NCI-H1092 (cell line): ENCODE measurements around the gene TTC28.
"Not testable (repeated sequence)": the region's sequence is repeated elsewhere in the genome, so short reads cannot be mapped to it uniquely, and the experiment has no call there.

Experiments used
- DNase-seq: peaks from one replicate; lab custom pipeline; 2025; lab: John Stamatoyannopoulos, UW

TTC28 gene

DNA sequence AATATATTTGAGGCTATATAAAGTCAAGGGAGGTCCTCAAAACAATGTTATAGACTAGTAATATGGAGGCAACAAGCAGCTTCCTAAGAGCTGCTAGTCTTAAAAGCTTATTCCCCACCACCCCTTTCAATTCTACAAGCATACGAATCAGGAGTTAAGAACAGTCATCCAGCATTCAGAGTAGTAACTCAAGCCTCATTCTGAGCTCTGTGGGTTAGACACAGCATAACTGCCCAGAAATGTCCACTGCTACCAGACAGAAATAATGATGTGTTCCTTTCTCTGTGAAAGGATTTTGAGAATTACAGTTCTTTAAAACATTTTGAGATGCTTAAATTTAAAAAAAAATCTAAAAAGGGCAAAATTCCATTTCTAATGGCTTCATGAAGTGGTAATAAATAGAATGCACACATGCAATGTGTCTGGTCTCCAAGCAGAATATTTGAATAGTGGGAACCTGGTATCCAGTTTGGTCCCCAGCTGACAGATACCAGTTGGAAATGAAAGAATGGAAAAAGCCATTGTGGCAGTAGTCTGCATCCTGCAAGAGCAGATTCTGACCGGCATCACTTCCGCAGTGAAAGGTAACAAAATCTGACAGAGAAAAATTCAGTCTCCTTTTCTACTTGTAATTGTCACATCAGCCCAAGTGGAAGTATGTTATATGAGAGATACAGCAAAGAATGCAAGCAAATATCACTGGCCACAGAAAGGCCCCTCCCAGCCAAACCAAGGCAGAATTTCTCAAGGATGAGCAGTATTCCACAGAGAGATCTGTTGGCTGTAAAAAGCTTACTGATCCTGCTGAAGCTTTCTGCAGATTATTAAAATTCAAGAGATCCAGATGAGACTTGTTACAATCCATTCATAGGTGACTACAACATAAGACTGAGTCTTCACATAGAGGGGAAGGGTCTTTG lies 449.8 kb downstream of the TTC28 start:
- no peak for DNase-seq

- no peak for DNase-seq
Observed at GRCh38 chr22:28223826-28224225, 455.8 kb downstream of the TTC28 start.

- DNase-seq: no peak
Observed at GRCh38 chr22:28222976-28223745, 456.5 kb downstream of the TTC28 start.

DNA sequence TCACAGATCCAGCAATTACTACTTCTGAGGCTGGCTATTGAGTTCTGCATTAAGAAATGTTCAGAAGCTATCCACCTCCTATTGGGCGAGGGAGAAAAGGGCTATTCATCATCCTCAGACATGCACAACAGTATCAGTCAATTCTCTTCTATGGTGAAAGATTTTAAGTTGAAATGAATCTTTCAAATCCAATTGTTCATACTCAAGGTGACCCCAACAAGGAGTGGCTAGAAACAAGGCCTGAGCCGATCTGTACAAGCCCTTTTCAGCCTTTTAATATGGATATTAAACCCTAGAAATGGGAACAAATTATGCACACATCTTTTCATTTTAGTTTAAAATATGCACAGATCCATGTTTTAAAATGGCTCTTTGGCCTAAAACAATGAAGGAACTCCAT lies 457.1 kb downstream of the TTC28 start:
- DNase-seq: no peak

DNA sequence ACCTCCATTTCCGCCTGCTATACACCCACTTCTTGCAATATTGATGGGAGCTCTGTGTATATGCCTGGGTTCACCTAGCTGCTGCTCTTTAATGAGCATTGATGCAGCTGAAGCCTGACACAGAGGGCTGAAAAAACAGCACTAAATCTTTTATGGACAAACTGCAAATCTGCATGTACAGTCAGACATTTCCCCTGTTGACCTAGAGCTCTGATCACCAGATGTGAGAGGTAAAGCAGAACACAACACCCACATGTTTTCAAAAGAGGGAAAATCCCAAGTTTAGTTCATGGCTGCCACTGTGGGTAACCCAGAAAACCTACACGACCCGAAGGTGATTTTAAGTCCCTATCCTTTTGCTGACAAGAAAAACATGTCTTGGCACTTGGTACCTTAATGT lies 457.6 kb downstream of the TTC28 start:
- no peak for DNase-seq

DNA sequence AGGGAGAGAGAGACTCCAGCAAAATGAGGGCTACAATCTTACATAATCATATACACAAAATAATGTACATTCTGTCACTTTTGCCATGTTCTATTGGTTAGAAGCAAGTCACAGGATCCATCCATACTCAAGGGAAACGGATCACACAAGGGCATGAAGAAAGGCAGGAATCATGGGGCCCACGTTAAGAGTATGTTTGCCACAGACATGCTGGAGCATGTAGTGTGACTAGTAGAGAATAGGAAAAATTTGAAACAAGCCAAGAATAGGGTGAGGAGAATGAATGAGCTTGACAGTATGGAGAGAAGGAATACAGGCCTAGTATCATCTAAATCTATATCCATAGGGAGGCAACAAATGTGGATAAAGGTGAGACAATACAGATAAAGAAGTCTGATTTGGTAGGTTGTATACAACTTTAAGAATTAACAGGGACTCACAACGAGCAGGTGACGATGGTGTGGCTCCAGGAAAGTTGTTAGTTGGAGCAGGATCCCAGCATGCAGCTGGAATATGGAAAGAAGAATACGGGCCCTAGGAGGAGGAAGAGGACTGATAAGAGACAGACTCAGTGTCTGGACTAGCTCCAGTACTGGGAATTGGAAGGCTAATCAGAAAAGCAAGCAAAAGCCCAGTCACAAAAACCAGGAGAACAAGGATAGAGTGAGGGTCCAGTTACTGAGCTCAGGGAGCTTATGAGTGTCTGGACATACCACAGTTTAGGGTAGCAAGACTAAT lies 458.8 kb downstream of the TTC28 start:
- no peak for DNase-seq

GRCh38 chr22:28217277-28217676 lies 462.4 kb downstream of the TTC28 start:
- no peak for DNase-seq

- not testable (repeated sequence) for DNase-seq
Observed at GRCh38 chr22:28214750-28215149, 464.9 kb downstream of the TTC28 start.

- DNase-seq: not testable (repeated sequence)
Observed at GRCh38 chr22:28209457-28209856, 470.2 kb downstream of the TTC28 start.

DNA sequence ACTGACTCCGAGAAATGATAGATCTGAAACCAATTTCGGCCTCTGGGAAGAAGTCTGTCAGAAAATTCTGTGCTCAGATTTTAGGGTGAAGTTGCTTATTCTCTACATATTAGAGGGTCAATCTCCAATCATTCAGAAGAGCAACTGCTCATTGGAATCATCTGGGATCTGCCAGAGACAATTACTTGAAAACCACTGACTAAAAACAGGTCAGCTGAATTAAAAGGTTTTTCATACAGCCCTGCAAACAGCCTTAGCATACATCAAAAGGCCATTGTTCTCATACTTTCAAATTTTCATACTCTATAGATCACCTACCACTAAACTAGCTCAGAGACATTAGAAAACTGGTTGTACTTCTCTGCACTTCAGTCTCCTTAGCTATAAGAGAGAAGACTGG lies 470.9 kb downstream of the TTC28 start:
- DNase-seq: no peak

DNA sequence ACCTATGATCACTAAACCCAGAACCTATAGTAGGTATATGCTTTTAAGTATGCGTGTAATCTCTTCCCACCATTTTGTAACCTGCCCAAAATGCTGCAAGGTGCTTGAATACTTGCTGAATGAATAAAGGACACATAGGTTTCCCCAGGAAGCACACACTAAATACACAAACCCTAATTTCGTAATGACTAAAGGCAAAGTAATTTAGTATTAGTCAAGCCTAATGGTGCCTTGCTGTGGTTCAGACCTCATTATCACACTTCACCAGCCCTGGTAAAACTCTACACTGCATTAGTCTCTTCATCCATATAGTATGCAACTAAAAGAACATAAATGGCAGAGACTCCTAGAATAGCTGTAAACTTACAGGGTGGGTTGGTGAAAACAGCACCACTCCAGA lies 471.6 kb downstream of the TTC28 start:
- DNase-seq: no peak

- no peak for DNase-seq
Observed at GRCh38 chr22:28207281-28208030, 472.2 kb downstream of the TTC28 start.

DNA sequence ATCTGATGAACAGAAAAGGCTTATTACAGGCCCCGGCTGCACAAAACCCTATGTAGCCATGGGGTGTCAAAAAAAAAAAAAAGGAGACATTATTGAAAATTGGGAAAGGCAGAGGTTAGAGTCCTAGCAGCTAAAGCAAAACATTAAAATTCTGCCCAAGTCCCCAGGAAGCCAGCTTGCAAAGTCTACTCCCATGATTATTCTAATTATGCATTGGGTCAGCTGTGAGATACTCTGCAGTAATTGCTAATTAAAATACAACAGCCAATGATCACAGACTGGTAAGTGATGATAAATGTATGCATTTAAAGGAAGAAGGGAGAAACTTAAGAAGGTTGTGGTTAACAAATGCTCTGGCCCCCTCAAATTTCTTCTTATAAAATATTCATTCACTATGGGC lies 473.7 kb downstream of the TTC28 start:
- no peak for DNase-seq

DNA sequence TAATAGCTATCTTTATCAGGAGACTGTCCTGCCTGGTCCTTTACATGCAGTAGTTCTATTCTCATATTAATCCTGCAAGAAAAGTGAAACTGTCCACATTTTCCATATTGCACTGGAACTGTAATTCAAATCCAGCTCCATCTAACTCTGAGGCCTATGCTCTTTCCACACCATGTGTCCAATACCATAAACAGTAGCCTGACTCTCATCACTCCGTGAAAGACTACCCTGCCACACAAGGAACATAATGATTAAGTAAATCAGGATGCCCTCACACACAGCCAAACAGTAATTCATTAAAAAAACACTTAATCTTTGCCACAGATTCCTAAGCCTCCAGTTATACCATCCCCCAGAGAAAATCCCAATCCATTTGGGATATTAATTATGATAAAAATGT lies 475.3 kb downstream of the TTC28 start:
- no peak for DNase-seq

DNA sequence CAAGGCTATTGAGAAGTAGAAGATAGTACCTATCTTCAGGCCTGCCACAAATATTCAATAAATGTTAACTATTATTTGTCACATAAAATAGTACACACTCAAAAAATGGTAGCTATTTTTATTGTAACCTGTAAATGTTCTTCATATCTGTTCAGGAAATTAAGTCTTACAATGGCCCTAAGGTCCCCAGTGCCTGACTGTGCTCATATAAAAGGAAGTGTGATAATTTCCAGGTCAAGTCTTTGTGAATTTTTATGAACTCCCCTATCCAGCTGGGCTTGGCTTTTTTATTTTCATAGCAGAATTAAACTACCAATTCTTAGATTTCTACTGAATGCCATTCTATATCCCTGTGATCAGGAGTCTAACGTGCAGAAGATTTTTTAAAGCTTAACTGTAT lies 476.4 kb downstream of the TTC28 start:
- DNase-seq: no peak

DNA sequence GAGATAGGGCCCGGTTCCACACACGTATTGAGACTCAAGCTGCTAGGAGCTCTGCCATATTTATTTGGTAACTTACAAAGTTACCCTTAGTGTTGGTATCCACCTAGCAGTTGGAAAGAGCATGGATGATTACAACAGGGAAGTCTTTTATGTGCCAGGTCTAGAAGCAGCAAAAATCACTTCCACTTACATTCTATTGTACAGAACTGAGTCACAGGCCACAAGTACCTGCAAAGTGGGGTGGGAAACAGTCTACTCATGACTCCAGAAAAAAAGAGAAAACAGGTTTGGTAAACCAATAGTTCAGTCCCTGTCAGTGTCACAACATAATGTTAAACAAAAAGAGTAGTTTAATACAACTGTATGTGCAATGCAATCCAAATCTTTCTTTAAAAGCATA lies 480.9 kb downstream of the TTC28 start:
- DNase-seq: no peak

DNA sequence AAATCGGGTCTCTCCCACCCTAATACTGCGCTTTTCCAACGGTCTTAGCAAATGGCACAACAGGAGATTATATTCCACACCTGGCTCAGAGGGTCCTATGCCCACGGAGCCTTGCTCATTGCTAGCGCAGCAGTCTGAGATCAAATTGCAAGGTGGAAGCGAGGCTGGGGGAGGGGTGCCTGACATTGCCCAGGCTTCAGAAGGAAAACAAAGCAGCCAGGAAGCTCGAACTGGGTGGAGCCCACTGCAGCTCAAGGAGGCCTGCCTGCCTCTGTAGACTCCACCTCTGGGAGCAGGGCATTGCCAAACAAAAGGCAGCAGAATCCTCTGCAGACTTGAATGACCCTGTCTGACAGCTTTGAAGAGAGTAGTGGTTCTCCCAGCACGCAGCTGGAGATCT lies 488.1 kb downstream of the TTC28 start:
- not testable (repeated sequence) for DNase-seq

DNA sequence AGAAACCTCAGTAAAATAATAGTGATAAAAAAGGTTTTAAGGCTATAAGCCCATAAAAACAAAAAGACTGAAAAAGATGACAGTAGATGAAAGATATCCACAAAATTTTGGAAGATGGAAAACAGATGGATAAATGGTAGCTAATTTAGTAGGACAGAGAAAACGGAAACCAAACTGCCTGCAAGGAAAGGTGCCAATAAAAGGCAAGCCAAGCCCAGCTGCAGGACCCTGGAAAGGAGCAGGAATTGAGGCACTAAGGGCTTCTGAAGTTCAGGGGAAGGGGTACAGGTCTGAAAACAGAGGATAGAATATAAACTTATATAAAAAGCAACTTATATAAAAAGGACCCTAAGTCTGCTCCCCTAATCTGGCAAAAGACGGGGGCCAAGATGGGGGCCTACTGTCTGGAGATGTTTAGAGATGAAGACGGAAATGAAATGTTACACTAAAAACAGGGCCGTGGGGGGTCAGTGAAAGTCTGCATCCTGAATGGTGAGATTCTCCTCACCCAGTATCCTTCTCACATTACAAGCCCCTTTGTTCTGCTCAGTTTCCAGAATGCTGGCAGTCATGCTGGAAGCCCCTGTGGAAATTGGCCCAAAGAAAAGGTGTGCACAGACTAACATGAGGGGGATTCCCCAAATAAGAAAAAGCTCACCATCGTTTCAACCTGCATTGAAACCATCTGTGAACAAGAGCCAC lies 491.3 kb downstream of the TTC28 start:
- DNase-seq: no peak

- DNase-seq: no peak
Observed at GRCh38 chr22:28187612-28188011, 492.0 kb downstream of the TTC28 start.

GRCh38 chr22:28186641-28187040 lies 493.0 kb downstream of the TTC28 start:
- DNase-seq: no peak

DNA sequence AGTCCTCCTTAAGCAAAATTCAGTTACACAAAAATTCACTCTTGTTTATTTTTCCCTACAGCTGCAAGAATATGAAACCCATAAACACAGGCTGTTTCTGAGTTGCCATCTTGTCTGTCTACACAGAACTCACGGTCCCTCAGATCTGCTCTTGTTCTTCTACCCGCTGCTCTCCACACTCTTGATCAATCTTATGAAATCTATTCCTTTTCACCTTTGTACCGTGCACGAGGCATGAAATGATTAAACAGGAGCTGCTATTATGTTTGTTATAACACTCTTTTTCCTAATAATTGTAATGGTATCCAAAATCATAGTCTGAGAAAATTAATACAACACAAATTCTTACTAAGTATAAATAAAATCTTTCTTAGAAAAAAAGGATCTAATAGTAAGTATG lies 494.5 kb downstream of the TTC28 start:
- no peak for DNase-seq
